NCI-H2171 treated with DMSO at 0.1 percent for 48 hours (cell line): ENCODE data around the gene SH3RF1.

ENCODE experiments used
- DNase-seq: peaks from one replicate; lab custom pipeline; 2025; lab: John Stamatoyannopoulos, UW

Gene SH3RF1

GRCh38 chr4:169064296-169064695 lies 206.5 kb downstream of the SH3RF1 start:
- DNase-seq = no peak

GRCh38 chr4:169063441-169063840 lies 207.3 kb downstream of the SH3RF1 start:
- DNase-seq = no peak

DNA sequence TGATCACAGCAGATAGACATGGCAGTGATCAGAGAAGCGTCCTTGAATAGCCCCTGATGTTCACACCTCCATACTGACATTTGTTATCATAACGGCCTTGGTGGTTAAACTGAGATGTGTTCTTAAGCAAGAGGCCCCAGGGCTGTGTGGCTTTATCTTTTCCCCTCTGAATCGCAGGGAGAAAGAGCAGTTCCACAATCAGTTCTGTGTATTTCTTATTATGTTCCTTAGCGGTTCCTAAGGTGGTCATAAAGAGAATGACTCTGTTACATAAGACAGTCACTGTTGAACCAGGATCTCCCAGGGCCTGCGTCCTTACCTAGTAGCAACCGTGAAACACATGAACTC lies 207.9 kb downstream of the SH3RF1 start:
- DNase-seq = no peak

DNA sequence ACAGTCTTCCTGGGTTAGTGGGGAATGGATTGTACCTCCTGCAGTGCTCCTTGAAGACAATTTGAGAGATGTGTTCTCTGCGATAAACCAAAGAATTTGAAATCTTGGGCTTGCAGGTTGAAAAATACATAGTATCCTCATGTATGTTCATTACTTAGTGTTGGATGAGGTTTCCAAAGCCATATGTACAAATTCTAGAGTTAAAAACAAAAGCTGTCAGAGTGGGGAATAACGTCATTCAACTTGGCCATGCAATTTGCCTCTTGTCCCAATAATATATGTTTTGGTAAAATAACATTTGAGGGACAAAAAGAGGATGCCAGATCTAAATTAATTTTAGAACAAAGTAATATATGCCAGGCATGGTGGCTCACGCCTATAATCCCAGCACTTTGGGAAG lies 209.4 kb downstream of the SH3RF1 start:
- no peak for DNase-seq

DNA sequence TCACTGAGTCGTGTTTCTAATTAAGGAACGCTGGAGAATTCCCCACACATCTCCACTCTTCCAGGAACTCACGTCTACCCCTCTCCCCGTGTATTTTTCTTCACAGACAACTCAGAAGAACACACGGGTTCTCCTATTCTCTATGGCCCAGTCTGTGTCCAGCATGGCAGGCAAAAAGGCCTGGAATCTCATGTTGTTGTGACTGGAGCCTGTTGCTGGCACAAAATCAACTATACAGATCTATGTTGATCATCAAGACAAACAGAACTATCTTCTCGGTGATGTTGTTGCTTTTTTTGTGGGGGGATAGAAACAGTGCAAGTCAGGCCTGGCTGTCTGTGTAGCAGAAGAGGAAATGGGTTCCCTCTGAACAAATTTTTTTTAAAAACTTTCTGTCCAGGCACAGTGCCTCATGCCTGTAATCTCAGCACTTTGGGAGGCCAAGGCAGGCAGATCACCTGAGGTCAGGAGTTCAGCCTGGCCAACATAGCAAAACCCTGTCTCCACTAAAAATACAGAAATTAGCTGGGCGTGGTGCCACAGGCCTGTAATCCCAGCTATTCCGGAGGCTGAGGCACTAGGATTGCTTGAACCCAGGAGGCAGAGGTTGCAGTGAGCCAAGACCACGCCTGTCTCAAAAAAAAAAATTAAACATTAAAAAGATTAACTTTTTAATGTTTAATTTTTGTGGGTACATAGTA lies 210.2 kb downstream of the SH3RF1 start:
- no peak for DNase-seq

DNA sequence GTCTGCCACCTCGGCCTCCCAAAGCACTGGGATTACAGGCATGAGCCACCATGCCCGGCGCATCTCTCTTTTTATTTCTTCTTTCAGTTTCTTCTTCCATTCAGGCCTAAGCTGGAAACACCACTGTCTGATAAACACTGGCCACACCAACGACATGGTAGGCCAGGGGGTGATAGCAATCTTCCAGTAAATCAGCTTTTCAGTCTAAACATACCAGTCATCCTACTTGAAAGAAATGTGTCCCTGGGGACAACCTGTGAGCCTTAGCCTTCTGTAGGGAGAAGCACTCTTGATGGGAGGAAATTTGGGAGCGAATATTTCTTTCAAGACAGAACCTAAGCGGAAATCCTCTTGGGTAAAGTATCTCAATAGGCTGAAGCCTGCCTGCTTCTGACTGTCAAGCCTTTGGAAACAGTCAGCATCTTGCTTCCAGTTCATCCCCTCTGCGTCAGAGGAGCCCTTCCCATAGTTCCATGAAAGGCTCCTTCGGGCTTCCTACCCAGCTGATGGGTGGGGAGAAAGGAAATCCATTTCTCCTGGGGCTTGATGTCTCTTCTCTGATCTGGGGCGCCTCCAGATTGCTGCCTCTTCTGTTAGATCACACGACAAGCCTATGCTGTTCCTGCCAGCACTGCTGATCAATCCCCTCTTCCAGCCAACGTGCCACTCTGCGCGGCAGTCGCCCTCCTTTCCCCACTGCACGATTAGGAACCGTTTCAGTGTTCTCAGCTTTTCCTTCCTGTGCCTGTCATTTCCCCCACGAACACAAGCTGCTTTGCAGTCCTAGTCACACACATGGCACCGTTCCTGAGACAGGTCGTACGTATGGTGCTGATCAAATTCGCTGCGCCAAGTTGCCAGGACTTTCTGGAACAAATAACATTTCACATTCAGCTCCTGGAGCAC lies 211.2 kb downstream of the SH3RF1 start:
- no peak for DNase-seq

GRCh38 chr4:169058312-169058711 lies 212.4 kb downstream of the SH3RF1 start:
- no peak for DNase-seq

DNA sequence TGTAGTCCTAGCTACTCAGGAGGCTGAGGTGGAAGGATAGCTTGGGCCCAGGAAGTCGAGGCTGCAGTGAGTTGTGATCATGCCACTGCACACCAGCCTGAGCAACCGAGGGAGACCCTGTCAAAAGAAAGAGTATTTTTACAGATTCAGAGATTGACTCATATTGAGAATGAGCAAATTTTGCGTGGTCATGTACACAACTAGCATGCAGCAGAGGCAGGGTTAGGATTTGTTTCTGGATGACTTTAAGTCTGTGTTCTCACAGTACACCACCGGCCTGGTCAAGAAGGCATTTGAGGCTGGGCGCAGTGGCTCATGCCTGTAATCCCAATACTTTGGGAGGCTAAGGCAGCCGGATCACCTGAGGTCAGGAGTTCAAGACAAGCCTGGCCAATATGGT lies 215.9 kb downstream of the SH3RF1 start:
- no peak for DNase-seq

DNA sequence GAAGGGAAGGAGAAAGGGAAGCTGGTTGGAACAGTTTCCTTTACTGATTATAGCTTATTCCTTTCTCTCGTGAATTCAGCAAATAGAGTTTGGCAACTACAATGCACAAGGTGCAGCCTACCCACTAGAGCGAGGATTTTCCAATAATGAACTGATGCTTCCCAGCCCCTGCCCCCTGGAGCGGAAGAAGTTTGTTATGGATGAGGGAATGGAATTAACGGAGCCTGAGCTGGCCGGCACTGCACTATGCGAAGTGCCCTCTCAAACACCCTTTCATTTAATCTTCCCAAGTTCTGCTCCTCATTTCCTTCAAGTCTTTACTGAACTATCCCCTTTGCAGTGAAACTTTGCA lies 218.2 kb downstream of the SH3RF1 start:
- DNase-seq = no peak

GRCh38 chr4:169051761-169052593 lies 218.8 kb downstream of the SH3RF1 start:
- no peak for DNase-seq

DNA sequence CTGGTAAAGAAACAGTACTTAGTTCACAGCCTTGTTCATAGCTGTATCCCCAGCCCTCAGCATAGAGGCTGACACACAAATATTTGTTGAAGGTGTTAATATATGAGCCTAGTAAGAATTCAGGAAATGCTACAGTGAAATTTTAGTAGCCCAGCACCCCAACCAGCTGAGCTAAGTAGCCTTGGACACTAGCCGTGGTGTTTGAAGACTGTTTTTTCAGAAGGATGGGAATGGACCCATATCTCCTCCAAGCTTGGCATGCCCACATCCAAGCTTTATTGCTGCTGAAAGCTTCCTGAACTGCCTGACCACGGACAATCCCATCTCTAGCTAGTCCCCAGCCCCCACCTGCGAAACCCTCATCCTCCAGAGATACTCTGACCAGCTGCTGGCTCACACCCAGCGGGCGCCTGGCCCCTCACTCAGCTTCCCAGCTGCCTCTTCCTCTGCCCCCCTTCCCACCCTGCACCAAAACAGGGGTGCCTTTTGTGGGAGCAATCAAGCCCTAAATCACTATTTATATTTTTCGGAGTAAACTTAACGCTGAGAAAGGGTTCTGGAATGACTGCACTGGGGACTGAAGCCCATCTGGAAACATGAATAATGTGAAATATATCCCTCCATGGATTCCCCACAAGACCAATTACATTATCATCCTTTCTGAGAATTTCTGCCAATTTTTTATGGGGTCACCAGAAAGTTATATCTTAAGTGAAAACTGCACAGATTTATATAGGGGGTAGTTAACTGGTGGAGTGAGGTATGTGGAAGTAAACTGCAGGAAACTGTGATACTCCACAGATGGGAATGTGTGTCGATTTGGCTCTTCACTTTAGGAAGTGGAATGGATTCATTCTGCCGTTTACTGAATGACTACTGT lies 219.6 kb downstream of the SH3RF1 start:
- DNase-seq = no peak

GRCh38 chr4:169050284-169050683 lies 220.5 kb downstream of the SH3RF1 start:
- DNase-seq = no peak

- no peak for DNase-seq
These were observed 221.8 kb downstream of the SH3RF1 start for GRCh38 chr4:169048868-169049414.

DNA sequence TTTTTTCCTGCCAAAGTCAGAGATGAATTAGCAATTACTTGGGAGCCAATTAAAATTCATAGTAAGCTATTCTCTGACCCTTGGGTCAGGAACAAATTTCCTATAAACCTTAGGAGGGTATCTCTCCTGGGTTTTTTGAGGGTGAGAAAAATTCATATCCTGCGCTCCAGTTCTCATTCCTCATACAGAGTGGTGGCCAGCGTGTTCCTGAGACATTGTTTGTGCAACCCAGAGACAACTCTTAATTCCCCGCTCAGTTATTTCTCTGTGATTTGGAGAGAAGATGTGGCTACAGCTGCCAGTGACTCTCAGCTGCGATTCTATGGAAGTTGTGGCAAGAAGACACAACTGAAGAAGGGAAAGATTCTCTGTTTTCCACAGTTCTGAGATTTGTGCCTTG lies 222.8 kb downstream of the SH3RF1 start:
- DNase-seq = no peak

DNA sequence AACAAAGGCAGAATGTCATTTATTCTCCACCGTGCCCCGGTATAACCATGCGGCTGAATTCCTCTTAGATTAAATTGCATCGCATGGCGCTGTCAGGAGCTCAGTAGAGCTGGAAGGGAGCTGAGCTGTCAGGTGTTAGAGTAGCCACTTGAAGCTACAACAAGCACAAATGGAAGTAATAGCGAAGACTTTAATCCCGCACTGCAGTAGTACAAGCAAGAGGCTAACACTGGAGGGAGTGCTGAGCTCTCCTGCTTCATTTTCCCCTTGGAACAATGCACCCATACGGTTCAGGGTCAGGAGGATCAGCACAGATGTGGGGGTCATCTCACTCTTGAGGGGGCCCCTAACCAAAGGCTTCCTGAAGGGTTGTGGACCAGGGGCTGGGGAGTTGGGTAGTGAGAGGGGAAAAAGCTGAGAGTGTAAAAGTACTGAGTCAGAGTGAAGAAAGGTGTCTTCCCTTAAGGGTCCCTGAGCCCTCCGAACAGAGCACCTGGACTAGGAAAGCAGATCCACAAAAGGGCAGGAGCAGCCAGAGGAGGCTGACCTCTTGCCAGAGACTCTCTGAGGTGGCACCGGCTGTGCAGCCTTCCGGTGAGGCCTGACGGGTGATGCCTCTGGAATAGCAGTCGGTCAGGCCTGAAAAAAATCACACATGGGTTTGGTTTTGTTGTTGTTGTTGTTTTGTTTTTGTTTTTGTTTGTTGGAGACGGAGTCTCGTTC lies 224.7 kb downstream of the SH3RF1 start:
- no peak for DNase-seq

DNA sequence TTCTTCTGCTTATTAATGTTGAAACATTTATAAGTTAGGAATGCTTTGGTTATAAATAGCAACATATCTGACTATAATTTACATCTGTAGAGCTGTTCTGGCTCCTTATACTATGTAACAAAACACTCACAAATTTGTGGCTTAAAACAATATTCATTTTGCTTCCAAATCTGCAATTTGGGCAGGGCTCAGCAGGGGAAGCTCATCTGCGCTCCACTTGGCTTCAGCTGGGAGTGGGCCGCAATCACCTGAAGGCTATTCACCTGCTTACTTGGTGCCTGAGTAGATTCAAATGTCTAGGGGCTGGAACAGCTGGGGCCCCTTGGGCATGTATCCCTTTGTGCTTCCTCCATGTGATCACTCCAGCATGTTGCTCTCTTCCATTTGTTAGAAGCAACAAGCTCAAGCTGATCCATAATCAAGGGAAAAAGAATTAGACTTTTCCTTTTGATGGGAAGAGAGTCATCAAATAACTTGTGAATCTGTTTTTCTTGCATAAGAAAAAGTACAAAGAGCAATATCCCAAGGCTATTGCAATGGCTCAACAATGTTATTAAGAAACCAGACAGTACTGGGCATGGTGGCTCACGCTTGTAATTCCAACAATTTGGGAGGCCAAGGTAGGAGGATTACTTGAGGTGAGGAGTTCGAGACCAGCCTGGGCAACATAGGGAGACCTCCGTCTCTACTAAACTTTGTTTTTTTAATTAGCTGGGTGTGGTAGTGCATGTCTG lies 225.9 kb downstream of the SH3RF1 start:
- no peak for DNase-seq
